Nephron progenitor cell (in vitro differentiated cells): ENCODE measurements around the gene RHOV.

Experiments used
- DNase-seq: peaks from one replicate; pipeline ENCODE4 v3.0.0; 2021
- H3K27ac Mint-ChIP-seq: 2 replicates; pipeline ENCODE4 v1.8.0; 2021; ENCODE audit warnings: mild to moderate bottlenecking, moderate library complexity, mixed read lengths
- H3K27me3 Mint-ChIP-seq: 2 replicates; pipeline ENCODE4 v1.8.0; 2021; ENCODE audit warnings: mild to moderate bottlenecking, low read depth, mixed read lengths; ENCODE audit not compliant: poor library complexity
- H3K36me3 Mint-ChIP-seq: 2 replicates; pipeline ENCODE4 v1.8.0; 2021; ENCODE audit warnings: low read depth, mixed read lengths
- H3K4me1 Mint-ChIP-seq: 2 replicates; pipeline ENCODE4 v1.8.0; 2021; ENCODE audit warnings: mixed read lengths
- H3K4me3 Mint-ChIP-seq: 2 replicates; pipeline ENCODE4 v1.8.0; 2021; ENCODE audit warnings: mild to moderate bottlenecking, moderate library complexity, mixed read lengths
- H3K9me3 Mint-ChIP-seq: 2 replicates; pipeline ENCODE4 v1.8.0; 2021; ENCODE audit warnings: mild to moderate bottlenecking, moderate library complexity, mixed read lengths
- TF ChIP-seq, protein P1 (sequence below): fragments of 200-600 bp; sonication (generic); IDR thresholded peaks from 2 replicates; pipeline ENCODE4 v1.5.0; 2021; ENCODE audit warnings: antibody characterized with exemption

Gene RHOV

DNA sequence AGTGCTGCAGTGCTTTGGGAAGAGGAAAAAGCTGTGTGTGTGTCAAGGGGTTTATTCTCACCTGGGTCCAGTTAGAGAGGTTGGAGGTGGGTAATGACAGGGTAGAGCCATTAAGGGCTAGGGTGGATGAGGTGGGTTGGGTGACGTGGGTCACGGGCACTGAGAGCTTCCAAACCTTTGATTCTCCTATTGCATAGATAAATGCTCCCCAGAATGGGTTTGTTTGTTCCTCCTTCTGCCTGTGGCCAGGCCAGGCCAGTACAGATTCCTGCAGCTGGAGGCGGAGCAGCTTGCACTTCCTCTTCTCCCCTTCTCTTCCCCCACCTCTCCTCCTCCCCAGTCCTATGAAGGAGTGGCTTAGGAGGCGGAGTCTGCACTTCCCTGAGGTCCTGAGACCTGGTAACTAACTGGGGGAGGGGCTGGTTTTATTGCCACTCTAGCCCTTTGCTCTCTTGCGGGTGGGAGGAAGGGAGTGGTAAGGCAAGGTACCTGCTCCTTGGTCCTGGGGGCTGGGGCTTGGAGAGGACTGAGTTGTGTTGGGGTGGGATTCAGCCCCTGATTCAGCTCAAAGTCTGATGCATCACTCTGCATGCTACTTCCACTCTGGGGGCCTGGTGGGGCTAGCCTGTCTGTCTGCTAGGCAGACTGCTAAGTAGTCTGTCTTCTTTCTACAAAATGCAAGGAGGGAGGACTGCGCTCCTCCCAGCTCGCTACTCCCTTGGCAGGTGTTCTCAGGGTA is 26.6 kb downstream of the RHOV start:
- Mint-ChIP-seq H3K27ac (no peak overlapping the region), H3K9me3 (no peaks in the 10 kb centered on the region), H3K4me1 (peaks cover 59% of the 10 kb centered on the region), H3K27me3 (peaks cover 42% of the 10 kb centered on the region), H3K4me3 (peak overlapping the region; percentile 43), H3K36me3 (no peaks in the 10 kb centered on the region)
- TF ChIP-seq, protein P1, sequence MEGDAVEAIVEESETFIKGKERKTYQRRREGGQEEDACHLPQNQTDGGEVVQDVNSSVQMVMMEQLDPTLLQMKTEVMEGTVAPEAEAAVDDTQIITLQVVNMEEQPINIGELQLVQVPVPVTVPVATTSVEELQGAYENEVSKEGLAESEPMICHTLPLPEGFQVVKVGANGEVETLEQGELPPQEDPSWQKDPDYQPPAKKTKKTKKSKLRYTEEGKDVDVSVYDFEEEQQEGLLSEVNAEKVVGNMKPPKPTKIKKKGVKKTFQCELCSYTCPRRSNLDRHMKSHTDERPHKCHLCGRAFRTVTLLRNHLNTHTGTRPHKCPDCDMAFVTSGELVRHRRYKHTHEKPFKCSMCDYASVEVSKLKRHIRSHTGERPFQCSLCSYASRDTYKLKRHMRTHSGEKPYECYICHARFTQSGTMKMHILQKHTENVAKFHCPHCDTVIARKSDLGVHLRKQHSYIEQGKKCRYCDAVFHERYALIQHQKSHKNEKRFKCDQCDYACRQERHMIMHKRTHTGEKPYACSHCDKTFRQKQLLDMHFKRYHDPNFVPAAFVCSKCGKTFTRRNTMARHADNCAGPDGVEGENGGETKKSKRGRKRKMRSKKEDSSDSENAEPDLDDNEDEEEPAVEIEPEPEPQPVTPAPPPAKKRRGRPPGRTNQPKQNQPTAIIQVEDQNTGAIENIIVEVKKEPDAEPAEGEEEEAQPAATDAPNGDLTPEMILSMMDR = no peak
- peak; percentile 69 for DNase-seq

DNA sequence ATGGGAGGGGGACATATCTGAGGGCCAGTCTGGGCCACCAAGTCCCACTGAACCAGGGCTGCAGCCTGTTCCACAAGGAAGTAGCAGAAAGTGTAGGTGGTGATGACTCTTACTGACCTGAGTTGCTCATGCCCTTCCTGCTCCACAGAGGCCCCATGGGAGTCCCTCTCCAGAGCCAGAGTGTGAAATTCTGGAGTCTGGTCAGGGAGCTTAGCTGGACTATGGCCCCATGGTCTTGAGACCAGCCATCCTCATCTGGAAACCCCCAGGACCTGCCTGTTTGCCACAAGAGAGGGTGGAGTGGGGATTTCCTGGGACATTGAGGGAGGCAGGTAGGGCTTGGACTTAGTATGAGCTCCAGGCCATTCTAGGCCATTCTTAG is 27.2 kb downstream of the RHOV start:
- no peak overlapping the region for H3K27ac Mint-ChIP-seq
- peaks cover 48% of the 10 kb centered on the region for H3K27me3 Mint-ChIP-seq
- TF ChIP-seq, protein P1 = no peak
- peaks cover 59% of the 10 kb centered on the region for H3K4me1 Mint-ChIP-seq
- no peaks in the 10 kb centered on the region for H3K9me3 Mint-ChIP-seq
- H3K36me3 Mint-ChIP-seq = no peaks in the 10 kb centered on the region
- H3K4me3 Mint-ChIP-seq = peak overlapping the region; percentile 43
- DNase-seq = no peak

- Mint-ChIP-seq H3K4me1 (peaks cover 50% of the 10 kb centered on the region), H3K4me3 (peak overlapping the region; percentile 42), H3K27me3 (peaks cover 59% of the 10 kb centered on the region), H3K36me3 (no peaks in the 10 kb centered on the region), H3K9me3 (no peaks in the 10 kb centered on the region), H3K27ac (no peak overlapping the region)
- no peak for DNase-seq
- TF ChIP-seq, protein P1 = no peak
Measured at GRCh38 chr15:40845511-40846284, 28.3 kb downstream of the RHOV start.

DNA sequence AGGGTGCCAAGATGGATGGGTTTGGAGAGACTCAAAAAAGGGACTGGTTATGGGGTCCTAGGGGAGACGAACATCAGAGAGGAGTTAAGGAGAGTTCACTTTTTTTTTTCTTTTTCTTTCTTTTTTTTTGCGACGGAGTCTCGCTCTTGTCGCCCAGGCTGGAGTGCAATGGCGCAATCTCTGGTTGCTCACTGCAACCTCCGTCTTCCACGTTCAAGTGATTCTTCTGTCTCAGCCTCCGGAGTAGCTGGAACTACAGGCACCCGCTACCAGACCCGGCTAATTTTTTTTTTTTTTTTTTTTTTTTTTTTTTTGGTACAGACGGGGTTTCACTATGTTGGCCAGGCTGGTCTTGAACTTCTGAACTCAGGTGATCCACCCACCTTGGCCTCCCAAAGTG is 29.0 kb downstream of the RHOV start:
- H3K27ac Mint-ChIP-seq = peak overlapping the region; percentile 83
- H3K4me3 Mint-ChIP-seq = peak overlapping the region; percentile 86
- H3K27me3 Mint-ChIP-seq = peaks cover 64% of the 10 kb centered on the region
- peaks cover 46% of the 10 kb centered on the region for H3K4me1 Mint-ChIP-seq
- DNase-seq = no peak
- no peaks in the 10 kb centered on the region for H3K36me3 Mint-ChIP-seq
- TF ChIP-seq, protein P1 = no peak
- no peaks in the 10 kb centered on the region for H3K9me3 Mint-ChIP-seq

DNA sequence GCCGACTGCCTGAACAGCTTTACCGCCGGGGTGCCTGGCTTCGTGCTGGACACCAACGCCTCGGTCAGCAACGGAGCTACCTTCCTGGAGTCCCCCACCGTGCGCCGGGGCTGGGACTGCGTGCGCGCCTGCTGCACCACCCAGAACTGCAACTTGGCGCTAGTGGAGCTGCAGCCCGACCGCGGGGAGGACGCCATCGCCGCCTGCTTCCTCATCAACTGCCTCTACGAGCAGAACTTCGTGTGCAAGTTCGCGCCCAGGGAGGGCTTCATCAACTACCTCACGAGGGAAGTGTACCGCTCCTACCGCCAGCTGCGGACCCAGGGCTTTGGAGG is 29.4 kb downstream of the RHOV start:
- H3K27me3 Mint-ChIP-seq = peaks cover 67% of the 10 kb centered on the region
- DNase-seq = no peak
- H3K9me3 Mint-ChIP-seq = no peaks in the 10 kb centered on the region
- H3K36me3 Mint-ChIP-seq = no peaks in the 10 kb centered on the region
- TF ChIP-seq, protein P1 = no peak
- H3K4me3 Mint-ChIP-seq = peak overlapping the region; percentile 86
- peaks cover 46% of the 10 kb centered on the region for H3K4me1 Mint-ChIP-seq
- peak overlapping the region; percentile 83 for H3K27ac Mint-ChIP-seq
